ENCODE measurements around the gene DCAF12. TPM values are rescaled to one million over a fixed set of nuclear protein-coding genes. Genes with fewer than 3 reads are reported as not detected.

Gene DCAF12
- total and polyA plus RNA-seq, 2 of the 4 experiments (the other 2 are of a cell fraction): 7.2 to 17.1 TPM

- no peaks in the 10 kb centered on the region for H3K9me1 ChIP-seq (ENCODE audit: insufficient read depth, low read length)
- no peak overlapping the region for H3K9ac ChIP-seq (ENCODE audit: low read depth, low read length)
- intact Hi-C loops (cut with micrococcal nuclease) (no loop called here), dilution Hi-C loops (cut with HindIII; ENCODE audit: low sequenced_read_pairs, unreplicated experiment) (no loop called here), in situ Hi-C loops (cut with MboI; ENCODE audit: low sequenced_read_pairs) (no loop called here)
- no peak overlapping the region for H2AK9ac ChIP-seq (replicated peaks; ENCODE audit: low read depth, low read length, poor library complexity)
- no peaks in the 10 kb centered on the region for H3K79me1 ChIP-seq (ENCODE audit: low read depth in 1 of 2, low read length in 2 of 2)
- no peak overlapping the region for H4K8ac ChIP-seq (ENCODE audit: low read depth in 2 of 2, low read length in 2 of 2)
- no peak overlapping the region for H4K5ac ChIP-seq (ENCODE audit: low read depth, low read length)
- ChIA-PET POLR2A (ENCODE audit: unreplicated experiment) (no interaction called here), CTCF (no interaction called here)
- TF ChIP-seq MXI1 (IDR thresholded peaks at IDR 0.05; ENCODE audit: borderline replicate concordance, low read depth, low read length) (no peak), USF2 (IDR thresholded peaks at IDR 0.05; ENCODE audit: low read depth, low read length) (no peak), CEBPB (IDR thresholded peaks at IDR 0.05; ENCODE audit: low read depth, low read length) (no peak), ELK1 (IDR thresholded peaks at IDR 0.05; ENCODE audit: borderline replicate concordance, low read depth, low read length) (no peak), RAD21 (IDR thresholded peaks at IDR 0.05; ENCODE audit: low read length) (no peak), RCOR1 (IDR thresholded peaks at IDR 0.05; ENCODE audit: insufficient replicate concordance, low read length) (no peak), RFX5 (IDR thresholded peaks at IDR 0.05; ENCODE audit: low read depth, low read length) (no peak), BHLHE40 (IDR thresholded peaks at IDR 0.05; ENCODE audit: low read depth, low read length) (no peak), POLR2A (IDR thresholded peaks at IDR 0.05; ENCODE audit: low read depth, low read length) (no peak), FOS (IDR thresholded peaks at IDR 0.05; ENCODE audit: low read depth, low read length) (no peak), MAZ (IDR thresholded peaks at IDR 0.05; ENCODE audit: borderline replicate concordance, low read depth, low read length) (no peak), CTCF (conservative IDR thresholded peaks at IDR 0.05; ENCODE audit: low read depth, low read length) (no peak), NFE2L2 (IDR thresholded peaks at IDR 0.05; ENCODE audit: low read depth, low read length) (no peak), SMC3 (IDR thresholded peaks at IDR 0.05; ENCODE audit: low read depth, low read length) (no peak), MAFK (IDR thresholded peaks at IDR 0.05; ENCODE audit: low read depth, low read length) (no peak), CHD1 (IDR thresholded peaks at IDR 0.05; ENCODE audit: low read depth, low read length) (no peak)
- no peak overlapping the region for H3K56ac ChIP-seq (ENCODE audit: extremely low read depth, insufficient read depth, low read length)
- H2BK5ac ChIP-seq (ENCODE audit: low read depth, low read length, poor library complexity, severe bottlenecking): no peak overlapping the region
- H3K27me3 ChIP-seq (ENCODE audit: control insufficient read depth, insufficient read depth, low read length): peaks cover 2% of the 10 kb centered on the region; the same call in 1 of the 2 replicates
- H3K4ac ChIP-seq (ENCODE audit: low read depth, low read length): no peak overlapping the region
- H3K14ac ChIP-seq (replicated peaks; ENCODE audit: low read depth, low read length): no peak overlapping the region
- no peak overlapping the region for H2AFZ ChIP-seq (replicated peaks; ENCODE audit: low read length, poor library complexity)
- H3K36me3 ChIP-seq (ENCODE audit: control insufficient read depth, insufficient read depth, low read length): no peaks in the 10 kb centered on the region
- no peak overlapping the region for H3K4me2 ChIP-seq (ENCODE audit: low read depth, low read length)
- no TSS peak for BruUV-seq (replicated peaks)
- no peak overlapping the region for H3K18ac ChIP-seq (ENCODE audit: low read depth, low read length)
- DNase-seq (no peak), ATAC-seq (ENCODE audit: low read depth) (no peak)
- WGBS, 2 experiments (ENCODE audit: extremely low coverage in 2 of 2, insufficient read length in 1 of 2): no CpG with 5 or more reads among the region's 6 CpGs
- H4K91ac ChIP-seq (ENCODE audit: insufficient read depth, low read depth, low read length): no peak overlapping the region
- H3K23ac ChIP-seq (ENCODE audit: low read depth, low read length): no peak overlapping the region
- H2BK20ac ChIP-seq (ENCODE audit: low read depth, low read length): no peak overlapping the region
- H4K20me1 ChIP-seq (ENCODE audit: insufficient read depth, low read length): no peaks in the 10 kb centered on the region
- no peak overlapping the region for H2BK120ac ChIP-seq (ENCODE audit: low read depth, low read length)
- H2AK5ac ChIP-seq (ENCODE audit: low read depth, low read length): no peak overlapping the region
- H3K9me3 ChIP-seq (ENCODE audit: control insufficient read depth, insufficient read depth, low read length): no peaks in the 10 kb centered on the region
- H3K4me3 ChIP-seq (ENCODE audit: insufficient read depth, low read depth, low read length): no peak overlapping the region
- H2BK15ac ChIP-seq (ENCODE audit: low read depth, low read length): no peak overlapping the region
- H3K4me1 ChIP-seq (ENCODE audit: control insufficient read depth, insufficient read depth, low read length): no peaks in the 10 kb centered on the region
- H3K27ac ChIP-seq (ENCODE audit: insufficient read depth, low read length): no peak overlapping the region
Measured at GRCh38 chr9:34169125-34169524, 42.6 kb upstream of the DCAF12 start.
